HCT116 (cell line): ENCODE results near the gene TMEM94. TPM values are rescaled to one million over a fixed set of nuclear protein-coding genes. Genes with fewer than 3 reads are reported as not detected.

ENCODE experiments used
- ATAC-seq: fragments of 200-7000 bp; cut with Tn5 transposase; 2 replicates; pipeline ENCODE4 v1.9.1; 2020; ENCODE audit warnings: mild to moderate bottlenecking, moderate library complexity
- BruUV-seq: library from RNA; stranded (reverse); fragments of 400-500 nt; replicated peaks from 2 replicates; lab custom pipeline; 2021; lab: Mats Ljungman, UMichigan
- CTCF ChIA-PET: fragments of 300-600 bp; sonication (Branson Sonifier 250); formaldehyde crosslinking; loops from one replicate; lab custom pipeline; 2021; ENCODE audit warnings: antibody characterized with exemption; lab: Charles Lee
- POLR2A ChIA-PET: fragments of 300-600, 350-600 bp; sonication (Branson Sonifier 250); formaldehyde crosslinking; loops from one replicate; lab custom pipeline; 2021; ENCODE audit warnings: antibody characterized with exemption; lab: Charles Lee
- RAD21 ChIA-PET, 2 experiments: fragments of 300-600 bp; sonication (Branson Sonifier 250); formaldehyde crosslinking; loops; one replicate each; lab custom pipeline; 2023; ENCODE audit warnings: low total read pairs in 2 of 2; ENCODE audit not compliant: uncharacterized antibody in 2 of 2, unreplicated experiment in 2 of 2, low non-redundant PET in 1 of 2; lab: Charles Lee
- DNase-seq: peaks from one replicate; pipeline ENCODE4 v3.0.0-alpha.2; 2010; ENCODE audit warnings: low read depth, low spot score
- H2AFZ ChIP-seq: fragments of 200-600 bp; shearing (Covaris generic), sonication (generic); 2 replicates; pipeline ENCODE4 v1.6.1; 2017; ENCODE audit warnings: low read depth, mixed run types, mixed read lengths, antibody characterized with exemption, low read length; ENCODE audit not compliant: poor library complexity, severe bottlenecking
- H3K27ac ChIP-seq: 2 replicates; pipeline ENCODE4 v1.5.1; 2012; ENCODE audit warnings: low read depth, low read length
- H3K27me3 ChIP-seq: fragments of 200-600 bp; sonication (generic); 2 replicates; pipeline ENCODE4 v1.6.1; 2016; ENCODE audit warnings: mixed run types, low read length, mixed read lengths; ENCODE audit not compliant: insufficient read depth
- H3K36me3 ChIP-seq, 2 experiments: fragments of 200-500 bp in 1 of 2; fragments of 200-600 bp in 1 of 2; sonication (Bioruptor generic) in 1 of 2; sonication (generic) in 1 of 2; 2 replicates each; pipeline versions ENCODE4 v1.5.1 to v1.6.1; 2014 to 2016; ENCODE audit warnings: low read length in 2 of 2, inconsistent platforms in 1 of 2, mixed read lengths in 1 of 2, mixed run types in 1 of 2; ENCODE audit not compliant: insufficient read depth in 2 of 2, control insufficient read depth in 1 of 2
- H3K4me1 ChIP-seq, 2 experiments: fragments of 200-600 bp in 1 of 2; sonication (generic) in 1 of 2; 2 replicates each; pipeline versions ENCODE4 v1.5.1 to v1.6.1; 2012 to 2017; ENCODE audit warnings: low read length in 2 of 2, inconsistent platforms in 1 of 2, mild to moderate bottlenecking in 1 of 2, mixed read lengths in 1 of 2, mixed run types in 1 of 2, moderate library complexity in 1 of 2; ENCODE audit not compliant: insufficient read depth in 2 of 2, control insufficient read depth in 1 of 2
- H3K4me2 ChIP-seq: fragments of 200-600 bp; sonication (generic); 2 replicates; pipeline ENCODE4 v1.6.1; 2017; ENCODE audit warnings: mixed run types, low read length, mixed read lengths
- H3K4me3 ChIP-seq, 2 experiments: fragments of 200-600 bp in 1 of 2; sonication (generic) in 1 of 2; replicated peaks in 1 of 2; 2 replicates each; pipeline ENCODE4 v1.5.1; 2011 to 2016; ENCODE audit warnings: low read length in 2 of 2, control low read depth in 1 of 2, low read depth in 1 of 2, mild to moderate bottlenecking in 1 of 2, mixed read lengths in 1 of 2, mixed run types in 1 of 2
- H3K79me2 ChIP-seq: fragments of 200-600 bp; sonication (generic); 2 replicates; pipeline ENCODE4 v1.6.1; 2017; ENCODE audit warnings: mild to moderate bottlenecking, mixed run types, low read length, moderate library complexity, mixed read lengths; ENCODE audit not compliant: insufficient read depth
- H3K9ac ChIP-seq: fragments of 200-600 bp; sonication (generic); 2 replicates; pipeline ENCODE4 v1.6.1; 2016; ENCODE audit warnings: low read length, mixed read lengths
- H3K9me2 ChIP-seq: fragments of 200-600 bp; sonication (generic), shearing (Covaris generic); 2 replicates; pipeline ENCODE4 v1.6.1; 2017; ENCODE audit warnings: mixed run types, mild to moderate bottlenecking, moderate library complexity; ENCODE audit not compliant: insufficient read depth
- H3K9me3 ChIP-seq, 2 experiments: fragments of 200-500 bp in 1 of 2; fragments of 200-600 bp in 1 of 2; sonication (Bioruptor generic) in 1 of 2; sonication (generic) in 1 of 2; 2 replicates each; pipeline ENCODE4 v1.6.1; 2014 to 2017; ENCODE audit warnings: low read length in 2 of 2, mixed read lengths in 2 of 2, inconsistent platforms in 1 of 2, low read depth in 1 of 2, mild to moderate bottlenecking in 1 of 2, mixed run types in 1 of 2, moderate library complexity in 1 of 2; ENCODE audit not compliant: control insufficient read depth in 1 of 2, insufficient read depth in 1 of 2
- H4K20me1 ChIP-seq: fragments of 200-600 bp; sonication (generic), shearing (Covaris generic); 2 replicates; pipeline ENCODE4 v1.6.1; 2017; ENCODE audit warnings: mixed run types, mild to moderate bottlenecking, moderate library complexity; ENCODE audit not compliant: insufficient read depth
- ATF3 ChIP-seq: IDR thresholded peaks from 2 replicates; pipeline ENCODE4 v1.6.1; 2012
- CBX3 ChIP-seq: IDR thresholded peaks from 2 replicates; pipeline ENCODE4 v1.6.1; 2012; ENCODE audit warnings: low read depth
- CEBPB ChIP-seq: IDR thresholded peaks from 2 replicates; pipeline ENCODE4 v1.6.1; 2012; ENCODE audit warnings: low read depth
- CTCF ChIP-seq, 3 experiments: fragments of 200-600 bp in 1 of 3; sonication (generic) in 1 of 3; IDR thresholded peaks in 2 of 3; conservative IDR thresholded peaks in 1 of 3; 2 replicates each; pipeline ENCODE4 v1.5.1; 2012 to 2017; ENCODE audit warnings: low read depth in 2 of 3, low read length in 2 of 3, antibody characterized with exemption in 1 of 3, borderline replicate concordance in 1 of 3, control low read depth in 1 of 3, mild to moderate bottlenecking in 1 of 3, mixed read lengths in 1 of 3, mixed run types in 1 of 3, moderate library complexity in 1 of 3; ENCODE audit not compliant: insufficient read depth in 1 of 3
- EGR1 ChIP-seq: IDR thresholded peaks from 2 replicates; pipeline ENCODE4 v1.6.1; 2012; ENCODE audit warnings: low read depth
- ELF1 ChIP-seq: IDR thresholded peaks from 2 replicates; pipeline ENCODE4 v1.6.1; 2012; ENCODE audit warnings: low read depth, borderline replicate concordance
- EZH2phosphoT487 ChIP-seq: fragments of 200-600 bp; IDR thresholded peaks from 2 replicates; pipeline ENCODE4 v1.6.1; 2018; ENCODE audit warnings: antibody characterized with exemption, borderline replicate concordance
- MAX ChIP-seq: IDR thresholded peaks from 2 replicates; pipeline ENCODE4 v1.6.1; 2012
- POLR2A ChIP-seq: IDR thresholded peaks from 2 replicates; pipeline ENCODE4 v1.7.0; 2011; ENCODE audit warnings: borderline replicate concordance; ENCODE audit not compliant: insufficient read depth, insufficient read length; ENCODE audit errors: extremely low read depth
- POLR2AphosphoS5 ChIP-seq: IDR thresholded peaks from 2 replicates; pipeline ENCODE4 v1.6.1; 2011; ENCODE audit warnings: mild to moderate bottlenecking, low read depth, low read length, moderate library complexity
- RAD21 ChIP-seq: IDR thresholded peaks from 2 replicates; pipeline ENCODE4 v1.6.1; 2012; ENCODE audit warnings: low read depth, mild to moderate bottlenecking
- REST ChIP-seq: IDR thresholded peaks from 2 replicates; pipeline ENCODE4 v1.6.1; 2012; ENCODE audit warnings: low read depth
- SIN3A ChIP-seq: IDR thresholded peaks from 2 replicates; pipeline ENCODE4 v1.6.1; 2012; ENCODE audit warnings: low read depth
- SRF ChIP-seq: IDR thresholded peaks from 2 replicates; pipeline ENCODE4 v1.6.1; 2012; ENCODE audit warnings: low read depth
- TCF7L2 ChIP-seq: IDR thresholded peaks from 2 replicates; pipeline ENCODE4 v1.7.0; 2011; ENCODE audit warnings: borderline replicate concordance, inconsistent platforms; ENCODE audit not compliant: insufficient read depth, insufficient read length; ENCODE audit errors: extremely low read depth
- YY1 ChIP-seq: IDR thresholded peaks from 2 replicates; pipeline ENCODE4 v1.6.1; 2011; ENCODE audit warnings: low read length, low read depth, moderate library complexity, mild to moderate bottlenecking; ENCODE audit not compliant: insufficient replicate concordance; ENCODE audit errors: extremely low read depth
- ZBTB33 ChIP-seq: IDR thresholded peaks from 2 replicates; pipeline ENCODE4 v1.6.1; 2011; ENCODE audit warnings: mild to moderate bottlenecking, low read length, moderate library complexity; ENCODE audit not compliant: insufficient replicate concordance; ENCODE audit errors: extremely low read depth
- ZFX ChIP-seq: fragments of 450-650 bp; IDR thresholded peaks from 2 replicates; pipeline ENCODE4 v1.6.1; 2017
- ZNF274 ChIP-seq: fragments of 200-500 bp; sonication (Bioruptor generic); IDR thresholded peaks from 2 replicates; pipeline ENCODE4 v1.6.1; 2014; ENCODE audit warnings: mild to moderate bottlenecking, low read depth, low read length, inconsistent platforms
- intact Hi-C: fragments of 100-400 bp; cut with micrococcal nuclease; formaldehyde crosslinking; loops from 2 replicates; pipeline ENCODE4 v1.10.0; 2022
- total RNA-seq: library from RNA; stranded (reverse); gene quantifications from one replicate; pipeline ENCODE4 v1.2.1, GENCODE V29; 2021; ENCODE audit not compliant: unreplicated experiment

Gene TMEM94
- total RNA-seq, 1 experiment from 2014 or later, result 75.4 TPM

GRCh38 chr17:75485688-75486087, 29.3 kb downstream of the TMEM94 start:
- BruUV-seq, result no TSS peak
- RAD21 ChIA-PET, result no interaction called here
- POLR2A ChIA-PET, result no interaction called here

More at GRCh38 chr17:75485688-75486087, 29.3 kb downstream of the TMEM94 start:
- Histone ChIP-seq H3K27ac (no peak overlapping the region), H3K4me1 (no peaks in the 10 kb centered on the region), H4K20me1 (no peaks in the 10 kb centered on the region), H2AFZ (no peak overlapping the region), H3K79me2 (no peaks in the 10 kb centered on the region), H3K4me3 (no peak overlapping the region), H3K9me3 (no peaks in the 10 kb centered on the region), H3K4me2 (no peak overlapping the region), H3K36me3 (no peaks in the 10 kb centered on the region), H3K9ac (no peak overlapping the region), H3K9me2 (no peaks in the 10 kb centered on the region), H3K27me3 (no peaks in the 10 kb centered on the region)
- intact Hi-C loops, result no loop called here
- no peak for TF ChIP-seq EZH2phosphoT487
- no peak for TF ChIP-seq CBX3
- no peak for TF ChIP-seq MAX
- TF ChIP-seq YY1, result no peak
- no peak for TF ChIP-seq SRF
- TF ChIP-seq ZNF274, result no peak
- TF ChIP-seq ZBTB33, result no peak
- TF ChIP-seq TCF7L2, result no peak
- no peak for TF ChIP-seq ATF3
- TF ChIP-seq CEBPB, result no peak
- TF ChIP-seq POLR2AphosphoS5, result no peak
- no peak for TF ChIP-seq ELF1
- TF ChIP-seq SIN3A, result no peak
- no peak for TF ChIP-seq RAD21
- no peak for TF ChIP-seq EGR1
- no peak for TF ChIP-seq CTCF (IDR thresholded peaks at IDR 0.05 in 2 of 3, conservative IDR thresholded peaks at IDR 0.05 in 1 of 3; ENCODE audit: borderline replicate concordance in 1 of 3, insufficient read depth in 1 of 3, low read depth in 2 of 3, low read length in 2 of 3)
- TF ChIP-seq ZFX, result no peak
- TF ChIP-seq POLR2A, result no peak
- no peak for TF ChIP-seq REST
- DNase-seq, result no peak
- no peak for ATAC-seq
- CTCF ChIA-PET, result no interaction called here
